ENCODE data around the gene SORL1. TPM values are rescaled to one million over a fixed set of nuclear protein-coding genes. Genes with fewer than 3 reads are reported as not detected.

The SORL1 gene
- total and polyA plus RNA-seq, 3 donors from 2014 or later, result 14.7 to 30.0 (median 21.8) TPM

GRCh38 chr11:121570453-121570852 is 118.3 kb downstream of the SORL1 start:
- intact Hi-C loops (cut with DNase I; ENCODE audit: low total_unique reads), result no loop called here
- 85 to 98% methylated on average over 3 of the region's 3 CpGs for WGBS, 2 donors
- DNase-seq, result no peak
- no peaks in the 10 kb centered on the region for H3K36me3 ChIP-seq (ENCODE audit: low read depth, missing control alignments)
- H3K27ac ChIP-seq, result no peak overlapping the region
- TF ChIP-seq CTCF (IDR thresholded peaks at IDR 0.05) (no peak), POLR2A (IDR thresholded peaks at IDR 0.05) (no peak)
- H3K4me3 ChIP-seq, result no peak overlapping the region
- no peaks in the 10 kb centered on the region for H3K9me3 ChIP-seq
- H3K27me3 ChIP-seq, result no peaks in the 10 kb centered on the region
- no peaks in the 10 kb centered on the region for H3K4me1 ChIP-seq

GRCh38 chr11:121571506-121571905 is 119.4 kb downstream of the SORL1 start:
- Histone ChIP-seq H3K4me1 (no peaks in the 10 kb centered on the region), H3K4me3 (no peak overlapping the region), H3K27ac (no peak overlapping the region), H3K36me3 (ENCODE audit: low read depth, missing control alignments) (no peaks in the 10 kb centered on the region), H3K9me3 (no peaks in the 10 kb centered on the region), H3K27me3 (no peaks in the 10 kb centered on the region)
- TF ChIP-seq POLR2A (IDR thresholded peaks at IDR 0.05) (no peak), CTCF (IDR thresholded peaks at IDR 0.05) (no peak)
- intact Hi-C loops (cut with DNase I; ENCODE audit: low total_unique reads), result no loop called here
- 65 to 73% methylated on average over 4 of the region's 4 CpGs for WGBS, 2 donors
- DNase-seq, result no peak

- DNase-seq, result no peak
- Histone ChIP-seq H3K36me3 (ENCODE audit: low read depth, missing control alignments) (no peaks in the 10 kb centered on the region), H3K27me3 (no peaks in the 10 kb centered on the region), H3K27ac (no peak overlapping the region), H3K9me3 (no peaks in the 10 kb centered on the region), H3K4me1 (no peaks in the 10 kb centered on the region), H3K4me3 (no peak overlapping the region)
- intact Hi-C loops (cut with DNase I; ENCODE audit: low total_unique reads), result no loop called here
- no peak for TF ChIP-seq POLR2A (IDR thresholded peaks at IDR 0.05)
- TF ChIP-seq CTCF (IDR thresholded peaks at IDR 0.05), result no peak
- WGBS, 2 donors, result 60 to 68% methylated on average over 11 of the region's 11 CpGs
These were observed 120.5 kb downstream of the SORL1 start for GRCh38 chr11:121572571-121573059.

- no peak for DNase-seq
- Histone ChIP-seq H3K27ac (no peak overlapping the region), H3K9me3 (no peaks in the 10 kb centered on the region), H3K4me3 (no peak overlapping the region), H3K4me1 (no peaks in the 10 kb centered on the region), H3K27me3 (no peaks in the 10 kb centered on the region), H3K36me3 (ENCODE audit: low read depth, missing control alignments) (no peaks in the 10 kb centered on the region)
- TF ChIP-seq CTCF (IDR thresholded peaks at IDR 0.05), result no peak
- no peak for TF ChIP-seq POLR2A (IDR thresholded peaks at IDR 0.05)
- intact Hi-C loops (cut with DNase I; ENCODE audit: low total_unique reads), result no loop called here
These were observed 122.7 kb downstream of the SORL1 start for GRCh38 chr11:121574801-121575200.

GRCh38 chr11:121575250-121575962 is 123.3 kb downstream of the SORL1 start:
- Histone ChIP-seq H3K4me3 (no peak overlapping the region), H3K36me3 (ENCODE audit: low read depth, missing control alignments) (no peaks in the 10 kb centered on the region), H3K4me1 (no peaks in the 10 kb centered on the region), H3K9me3 (no peaks in the 10 kb centered on the region), H3K27ac (no peak overlapping the region), H3K27me3 (no peaks in the 10 kb centered on the region)
- intact Hi-C loops (cut with DNase I; ENCODE audit: low total_unique reads), result no loop called here
- no peak for TF ChIP-seq CTCF (IDR thresholded peaks at IDR 0.05)
- peak; percentile 54 for DNase-seq
- WGBS, 2 donors, result 71 to 72% methylated on average over 10 of the region's 10 CpGs

All from testis (tissue), 3 donors.